Stimulated activated CD4-positive, alpha-beta T cell treated with anti-CD3 and anti-CD28 coated beads, Interleukin-12 subunit alpha, Interleukin-12 subunit beta, amount 100 ng/mL, for 24 hours (primary cell): ENCODE data around the gene APBA2.
"Not testable (repeated sequence)": the region's sequence is repeated elsewhere in the genome, so short reads cannot be mapped to it uniquely, and the experiment has no call there.

ENCODE experiments used
- DNase-seq, 2 experiments: peaks; one replicate each; pipeline ENCODE4 v3.0.0-alpha.2; 2020; ENCODE audit warnings: low read depth in 2 of 2

Gene APBA2

GRCh38 chr15:28885630-28886430, at the start of gene APBA2:
APBA2 (plus strand) TSS chr15:28885974; CDS start chr15:29053885, 167,911 bp downstream.
- DNase-seq, result peak; percentile 13 to 31

GRCh38 chr15:28840285-28840684, 45.5 kb upstream of the APBA2 start:
- DNase-seq, result not testable (repeated sequence)

GRCh38 chr15:28842210-28842609, 43.6 kb upstream of the APBA2 start:
- DNase-seq, result not testable (repeated sequence)

GRCh38 chr15:28843520-28843919, 42.3 kb upstream of the APBA2 start:
- DNase-seq, result not testable (repeated sequence)

GRCh38 chr15:28844147-28844546, 41.6 kb upstream of the APBA2 start:
- not testable (repeated sequence) for DNase-seq

GRCh38 chr15:28847247-28847646, 38.5 kb upstream of the APBA2 start:
- not testable (repeated sequence) for DNase-seq

GRCh38 chr15:28847959-28848358, 37.8 kb upstream of the APBA2 start:
- not testable (repeated sequence) for DNase-seq

- DNase-seq, result not testable (repeated sequence)
Observed at GRCh38 chr15:28848521-28848920, 37.3 kb upstream of the APBA2 start, which contains the start of gene GOLGA6L7. GOLGA6L7 (minus strand) TSS chr15:28848644; CDS start chr15:28848549, 95 bp downstream.

GRCh38 chr15:28849271-28849670, 36.5 kb upstream of the APBA2 start:
- DNase-seq, result not testable (repeated sequence)

GRCh38 chr15:28849766-28850165, 36.0 kb upstream of the APBA2 start:
- DNase-seq, result not testable (repeated sequence)

- DNase-seq, result not testable (repeated sequence)
Observed at GRCh38 chr15:28853654-28854053, 32.1 kb upstream of the APBA2 start.

- DNase-seq, result not testable (repeated sequence)
Observed at GRCh38 chr15:28854578-28854977, 31.2 kb upstream of the APBA2 start.

GRCh38 chr15:28861031-28861534, 24.7 kb upstream of the APBA2 start:
- DNase-seq, result no peak

GRCh38 chr15:28861589-28862293, 24.0 kb upstream of the APBA2 start:
- not testable (repeated sequence) for DNase-seq

- no peak for DNase-seq
Observed at GRCh38 chr15:28868744-28869345, 16.9 kb upstream of the APBA2 start.

GRCh38 chr15:28871168-28871567, 14.6 kb upstream of the APBA2 start:
- no peak for DNase-seq

- DNase-seq, result no peak
Observed at GRCh38 chr15:28873006-28873405, 12.8 kb upstream of the APBA2 start.

GRCh38 chr15:28873585-28874190, 12.1 kb upstream of the APBA2 start:
- no peak for DNase-seq

- DNase-seq, result no peak
Observed at GRCh38 chr15:28875461-28876000, 10.2 kb upstream of the APBA2 start.

GRCh38 chr15:28876131-28876844, 9.5 kb upstream of the APBA2 start:
- no peak for DNase-seq

GRCh38 chr15:28876845-28877185, 9.0 kb upstream of the APBA2 start:
- DNase-seq, result no peak
